Measurements from ENCODE around the gene SLC47A1.

The SLC47A1 gene

GRCh38 chr17:19613979-19614378 is 80.3 kb downstream of the SLC47A1 start:
- DNase-seq = no peak

GRCh38 chr17:19614900-19615299 is 81.2 kb downstream of the SLC47A1 start:
- DNase-seq = no peak

GRCh38 chr17:19618015-19618414 is 84.4 kb downstream of the SLC47A1 start:
- no peak for DNase-seq

- DNase-seq = no peak
Observed at GRCh38 chr17:19619705-19620325, 86.2 kb downstream of the SLC47A1 start.

GRCh38 chr17:19621697-19622096 is 88.0 kb downstream of the SLC47A1 start:
- DNase-seq = no peak

GRCh38 chr17:19626079-19626478 is 92.4 kb downstream of the SLC47A1 start:
- no peak for DNase-seq
